ENCODE data around the gene MAGEA1.

DNA sequence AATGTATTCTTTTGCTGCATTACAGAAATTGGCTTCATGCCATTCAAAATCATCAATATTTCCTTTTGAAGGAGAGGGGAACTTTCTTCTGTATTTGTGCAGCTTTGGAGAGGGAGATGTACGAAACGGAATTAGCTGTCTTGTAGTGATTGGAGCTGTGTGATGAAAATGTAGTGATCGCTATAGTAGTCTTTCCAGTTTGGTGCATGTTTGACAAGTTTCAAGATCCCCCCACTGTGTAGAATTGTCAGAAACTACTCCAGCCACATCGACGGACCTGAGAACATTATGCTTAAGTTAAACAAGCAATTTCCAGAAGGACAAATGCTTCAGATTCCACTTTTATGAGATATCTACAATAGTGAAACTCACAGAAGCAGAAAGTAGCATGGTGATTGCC, 21.6 kb upstream of the MAGEA1 start:
- TF ChIP-seq, protein P1, sequence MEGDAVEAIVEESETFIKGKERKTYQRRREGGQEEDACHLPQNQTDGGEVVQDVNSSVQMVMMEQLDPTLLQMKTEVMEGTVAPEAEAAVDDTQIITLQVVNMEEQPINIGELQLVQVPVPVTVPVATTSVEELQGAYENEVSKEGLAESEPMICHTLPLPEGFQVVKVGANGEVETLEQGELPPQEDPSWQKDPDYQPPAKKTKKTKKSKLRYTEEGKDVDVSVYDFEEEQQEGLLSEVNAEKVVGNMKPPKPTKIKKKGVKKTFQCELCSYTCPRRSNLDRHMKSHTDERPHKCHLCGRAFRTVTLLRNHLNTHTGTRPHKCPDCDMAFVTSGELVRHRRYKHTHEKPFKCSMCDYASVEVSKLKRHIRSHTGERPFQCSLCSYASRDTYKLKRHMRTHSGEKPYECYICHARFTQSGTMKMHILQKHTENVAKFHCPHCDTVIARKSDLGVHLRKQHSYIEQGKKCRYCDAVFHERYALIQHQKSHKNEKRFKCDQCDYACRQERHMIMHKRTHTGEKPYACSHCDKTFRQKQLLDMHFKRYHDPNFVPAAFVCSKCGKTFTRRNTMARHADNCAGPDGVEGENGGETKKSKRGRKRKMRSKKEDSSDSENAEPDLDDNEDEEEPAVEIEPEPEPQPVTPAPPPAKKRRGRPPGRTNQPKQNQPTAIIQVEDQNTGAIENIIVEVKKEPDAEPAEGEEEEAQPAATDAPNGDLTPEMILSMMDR (conservative IDR thresholded peaks at IDR 0.05; ENCODE audit: low read depth, low read length) = no peak
- TF ChIP-seq EZH2 (IDR thresholded peaks at IDR 0.05; ENCODE audit: low read length, unreplicated experiment) = no peak

All from PC-3 (cell line).